Neural cell (in vitro differentiated cells): ENCODE results near the gene NUP210. TPM values are rescaled to one million over a fixed set of nuclear protein-coding genes. Genes with fewer than 3 reads are reported as not detected.

Experiments used
- H2AFZ ChIP-seq: fragments of 200-600, 300-800 bp; sonication (generic), shearing (Covaris generic); 2 replicates; pipeline ENCODE4 v1.6.0; 2014; ENCODE audit warnings: low read depth, mild to moderate bottlenecking, antibody characterized with exemption, low read length, moderate library complexity
- H3F3A ChIP-seq: fragments of 200-600 bp; shearing (Covaris generic); 2 replicates; pipeline ENCODE4 v1.6.1; 2016; ENCODE audit warnings: mild to moderate bottlenecking, moderate library complexity, mixed read lengths, antibody characterized with exemption, low read length; ENCODE audit not compliant: insufficient read depth, poor library complexity, severe bottlenecking
- H3K27ac ChIP-seq: fragments of 200-600, 300-800 bp; sonication (generic), shearing (Covaris generic); 2 replicates; pipeline ENCODE4 v1.5.1; 2014; ENCODE audit warnings: mild to moderate bottlenecking, low read length, moderate library complexity
- H3K27me3 ChIP-seq: fragments of 300-800, 200-600 bp; sonication (generic), shearing (Covaris generic); 2 replicates; pipeline ENCODE4 v1.6.0; 2014; ENCODE audit warnings: mild to moderate bottlenecking, low read depth, low read length, moderate library complexity; ENCODE audit not compliant: insufficient read depth
- H3K36me3 ChIP-seq: fragments of 300-800, 200-600 bp; sonication (generic), shearing (Covaris generic); 2 replicates; pipeline ENCODE4 v1.5.1; 2014; ENCODE audit warnings: mild to moderate bottlenecking, antibody characterized with exemption, low read length, moderate library complexity; ENCODE audit not compliant: insufficient read depth
- H3K4me2 ChIP-seq: fragments of 300-800, 200-600 bp; sonication (generic), shearing (Covaris generic); 2 replicates; pipeline ENCODE4 v1.6.0; 2014; ENCODE audit warnings: mild to moderate bottlenecking, low read length
- H3K4me3 ChIP-seq: fragments of 300-800, 200-600 bp; sonication (generic), shearing (Covaris generic); 2 replicates; pipeline ENCODE4 v1.5.1; 2014; ENCODE audit warnings: mild to moderate bottlenecking, low read length, moderate library complexity
- H3K79me2 ChIP-seq: fragments of 200-600 bp; shearing (Covaris generic); replicated peaks from 2 replicates; pipeline ENCODE4 v1.6.0; 2014; ENCODE audit warnings: mild to moderate bottlenecking, low read length, moderate library complexity; ENCODE audit not compliant: insufficient read depth
- H3K9ac ChIP-seq: fragments of 300-800, 200-600 bp; sonication (generic), shearing (Covaris generic); 2 replicates; pipeline ENCODE4 v1.6.1; 2016; ENCODE audit warnings: mild to moderate bottlenecking, low read length, mixed read lengths
- H3K9me2 ChIP-seq: fragments of 200-600 bp; shearing (Covaris generic); 2 replicates; pipeline ENCODE4 v1.6.1; 2016; ENCODE audit warnings: mild to moderate bottlenecking, low read length, mixed read lengths; ENCODE audit not compliant: insufficient read depth
- H3K9me3 ChIP-seq: fragments of 200-600, 300-800 bp; sonication (generic), shearing (Covaris generic); 2 replicates; pipeline ENCODE4 v1.6.1; 2016; ENCODE audit warnings: mild to moderate bottlenecking, mixed run types, low read length, moderate library complexity, mixed read lengths
- H4K20me1 ChIP-seq: fragments of 200-600 bp; shearing (Covaris generic); 2 replicates; pipeline ENCODE4 v1.6.1; 2016; ENCODE audit warnings: mild to moderate bottlenecking, mixed run types; ENCODE audit not compliant: insufficient read depth
- EP300 ChIP-seq: fragments of 450-650 bp; conservative IDR thresholded peaks from 2 replicates; pipeline ENCODE4 v1.6.1; 2014; ENCODE audit warnings: antibody characterized with exemption, mild to moderate bottlenecking, moderate library complexity; ENCODE audit not compliant: poor library complexity, severe bottlenecking
- EZH2 ChIP-seq: fragments of 200-600, 300-800 bp; shearing (Covaris generic), sonication (generic); IDR thresholded peaks from 2 replicates; pipeline ENCODE4 v1.6.1; 2014; ENCODE audit warnings: antibody characterized with exemption, low read length, borderline replicate concordance, mild to moderate bottlenecking; ENCODE audit not compliant: insufficient read depth, poor library complexity, severe bottlenecking
- MXI1 ChIP-seq: fragments of 450-650 bp; conservative IDR thresholded peaks from 2 replicates; pipeline ENCODE4 v1.6.1; 2014; ENCODE audit warnings: antibody characterized with exemption, mild to moderate bottlenecking; ENCODE audit not compliant: poor library complexity, severe bottlenecking
- POLR2AphosphoS5 ChIP-seq: IDR thresholded peaks from 2 replicates; pipeline ENCODE4 v1.6.1; 2012
- RAD21 ChIP-seq: fragments of 450-650 bp; conservative IDR thresholded peaks from 2 replicates; pipeline ENCODE4 v1.6.1; 2014; ENCODE audit warnings: antibody characterized with exemption, mild to moderate bottlenecking, moderate library complexity
- SMC3 ChIP-seq: fragments of 450-650 bp; conservative IDR thresholded peaks from 2 replicates; pipeline ENCODE4 v1.6.1; 2014; ENCODE audit warnings: antibody characterized with exemption, mild to moderate bottlenecking, moderate library complexity; ENCODE audit not compliant: poor library complexity
- TAF1 ChIP-seq: IDR thresholded peaks from 2 replicates; pipeline ENCODE4 v1.6.1; 2012; ENCODE audit warnings: low read depth
- polyA plus RNA-seq: library from polyadenylated mRNA; depleted of rRNA; stranded (reverse); fragments of >200 nt; gene quantifications from 2 replicates; pipeline ENCODE4 v1.2.3, GENCODE V29; 2014
- TF ChIP-seq, protein P1 (sequence below): IDR thresholded peaks from 2 replicates; pipeline ENCODE4 v1.6.1; 2012; ENCODE audit warnings: borderline replicate concordance
- TF ChIP-seq, protein P2 (sequence below): fragments of 450-650 bp; IDR thresholded peaks from 2 replicates; pipeline ENCODE4 v1.5.1; 2014; ENCODE audit warnings: antibody characterized with exemption, mild to moderate bottlenecking, moderate library complexity; ENCODE audit not compliant: poor library complexity, severe bottlenecking

Gene NUP210
- polyA plus RNA-seq, 1 donor from 2014 or later, result 8.2 TPM

GRCh38 chr3:13371100-13372075, 48.7 kb downstream of the NUP210 start:
- H4K20me1 ChIP-seq, result no peaks in the 10 kb centered on the region
- no peaks in the 10 kb centered on the region for H3K9me3 ChIP-seq
- no peak overlapping the region for H3K4me2 ChIP-seq
- H3K79me2 ChIP-seq, result no peaks in the 10 kb centered on the region
- no peak overlapping the region for H3K4me3 ChIP-seq
- no peaks in the 10 kb centered on the region for H3F3A ChIP-seq
- TF ChIP-seq RAD21 (no peak), EP300 (no peak), TAF1 (no peak), MXI1 (no peak), SMC3 (no peak)
- TF ChIP-seq, protein P1, sequence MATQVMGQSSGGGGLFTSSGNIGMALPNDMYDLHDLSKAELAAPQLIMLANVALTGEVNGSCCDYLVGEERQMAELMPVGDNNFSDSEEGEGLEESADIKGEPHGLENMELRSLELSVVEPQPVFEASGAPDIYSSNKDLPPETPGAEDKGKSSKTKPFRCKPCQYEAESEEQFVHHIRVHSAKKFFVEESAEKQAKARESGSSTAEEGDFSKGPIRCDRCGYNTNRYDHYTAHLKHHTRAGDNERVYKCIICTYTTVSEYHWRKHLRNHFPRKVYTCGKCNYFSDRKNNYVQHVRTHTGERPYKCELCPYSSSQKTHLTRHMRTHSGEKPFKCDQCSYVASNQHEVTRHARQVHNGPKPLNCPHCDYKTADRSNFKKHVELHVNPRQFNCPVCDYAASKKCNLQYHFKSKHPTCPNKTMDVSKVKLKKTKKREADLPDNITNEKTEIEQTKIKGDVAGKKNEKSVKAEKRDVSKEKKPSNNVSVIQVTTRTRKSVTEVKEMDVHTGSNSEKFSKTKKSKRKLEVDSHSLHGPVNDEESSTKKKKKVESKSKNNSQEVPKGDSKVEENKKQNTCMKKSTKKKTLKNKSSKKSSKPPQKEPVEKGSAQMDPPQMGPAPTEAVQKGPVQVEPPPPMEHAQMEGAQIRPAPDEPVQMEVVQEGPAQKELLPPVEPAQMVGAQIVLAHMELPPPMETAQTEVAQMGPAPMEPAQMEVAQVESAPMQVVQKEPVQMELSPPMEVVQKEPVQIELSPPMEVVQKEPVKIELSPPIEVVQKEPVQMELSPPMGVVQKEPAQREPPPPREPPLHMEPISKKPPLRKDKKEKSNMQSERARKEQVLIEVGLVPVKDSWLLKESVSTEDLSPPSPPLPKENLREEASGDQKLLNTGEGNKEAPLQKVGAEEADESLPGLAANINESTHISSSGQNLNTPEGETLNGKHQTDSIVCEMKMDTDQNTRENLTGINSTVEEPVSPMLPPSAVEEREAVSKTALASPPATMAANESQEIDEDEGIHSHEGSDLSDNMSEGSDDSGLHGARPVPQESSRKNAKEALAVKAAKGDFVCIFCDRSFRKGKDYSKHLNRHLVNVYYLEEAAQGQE, result no peak
- TF ChIP-seq, protein P2, sequence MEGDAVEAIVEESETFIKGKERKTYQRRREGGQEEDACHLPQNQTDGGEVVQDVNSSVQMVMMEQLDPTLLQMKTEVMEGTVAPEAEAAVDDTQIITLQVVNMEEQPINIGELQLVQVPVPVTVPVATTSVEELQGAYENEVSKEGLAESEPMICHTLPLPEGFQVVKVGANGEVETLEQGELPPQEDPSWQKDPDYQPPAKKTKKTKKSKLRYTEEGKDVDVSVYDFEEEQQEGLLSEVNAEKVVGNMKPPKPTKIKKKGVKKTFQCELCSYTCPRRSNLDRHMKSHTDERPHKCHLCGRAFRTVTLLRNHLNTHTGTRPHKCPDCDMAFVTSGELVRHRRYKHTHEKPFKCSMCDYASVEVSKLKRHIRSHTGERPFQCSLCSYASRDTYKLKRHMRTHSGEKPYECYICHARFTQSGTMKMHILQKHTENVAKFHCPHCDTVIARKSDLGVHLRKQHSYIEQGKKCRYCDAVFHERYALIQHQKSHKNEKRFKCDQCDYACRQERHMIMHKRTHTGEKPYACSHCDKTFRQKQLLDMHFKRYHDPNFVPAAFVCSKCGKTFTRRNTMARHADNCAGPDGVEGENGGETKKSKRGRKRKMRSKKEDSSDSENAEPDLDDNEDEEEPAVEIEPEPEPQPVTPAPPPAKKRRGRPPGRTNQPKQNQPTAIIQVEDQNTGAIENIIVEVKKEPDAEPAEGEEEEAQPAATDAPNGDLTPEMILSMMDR, result no peak
- H3K27ac ChIP-seq, result no peak overlapping the region
- H3K9me2 ChIP-seq, result no peaks in the 10 kb centered on the region
- H2AFZ ChIP-seq, result no peak overlapping the region
- H3K27me3 ChIP-seq, result no peaks in the 10 kb centered on the region
- no peak overlapping the region for H3K9ac ChIP-seq
- peaks cover 10% of the 10 kb centered on the region for H3K36me3 ChIP-seq

GRCh38 chr3:13370609-13371008, 49.5 kb downstream of the NUP210 start:
- Histone ChIP-seq H4K20me1 (no peaks in the 10 kb centered on the region), H3K79me2 (no peaks in the 10 kb centered on the region), H3K4me3 (no peak overlapping the region), H3K4me2 (no peak overlapping the region), H2AFZ (no peak overlapping the region), H3K36me3 (peaks cover 10% of the 10 kb centered on the region), H3K9ac (no peak overlapping the region), H3K27me3 (no peaks in the 10 kb centered on the region), H3F3A (no peaks in the 10 kb centered on the region), H3K27ac (no peak overlapping the region), H3K9me3 (no peaks in the 10 kb centered on the region), H3K9me2 (no peaks in the 10 kb centered on the region)
- TF ChIP-seq MXI1, result no peak
- TF ChIP-seq EZH2, result no peak
- no peak for TF ChIP-seq TAF1
- no peak for TF ChIP-seq POLR2AphosphoS5
- TF ChIP-seq EP300, result no peak
- TF ChIP-seq SMC3, result no peak
- TF ChIP-seq RAD21, result no peak
- TF ChIP-seq, protein P1, result no peak
- TF ChIP-seq, protein P2, result no peak
